Lower leg skin (tissue), 3 donors: ENCODE measurements around the gene CAMTA1.

ENCODE experiments used
- CTCF ChIP-seq, 3 donors: fragments of 450-650 bp; IDR thresholded peaks; one replicate each; pipeline ENCODE4 v1.5.1; 2016; ENCODE audit warnings: antibody characterized with exemption in 3 of 3, mild to moderate bottlenecking in 3 of 3, moderate library complexity in 2 of 3
- POLR2A ChIP-seq, 2 donors: fragments of 450-650 bp; IDR thresholded peaks; one replicate each; pipeline ENCODE4 v1.6.1; 2016 to 2017; ENCODE audit warnings: antibody characterized with exemption in 2 of 2, mild to moderate bottlenecking in 1 of 2, moderate library complexity in 1 of 2

GRCh38 chr1:7489586-7489985 lies 704.3 kb downstream of the CAMTA1 start:
- TF ChIP-seq POLR2A (IDR thresholded peaks at IDR 0.05) (no peak), CTCF (IDR thresholded peaks at IDR 0.05) (no peak)
